ENCODE results near the gene LOXHD1. TPM values are rescaled to one million over a fixed set of nuclear protein-coding genes. Genes with fewer than 3 reads are reported as not detected.

The LOXHD1 gene, protein sequence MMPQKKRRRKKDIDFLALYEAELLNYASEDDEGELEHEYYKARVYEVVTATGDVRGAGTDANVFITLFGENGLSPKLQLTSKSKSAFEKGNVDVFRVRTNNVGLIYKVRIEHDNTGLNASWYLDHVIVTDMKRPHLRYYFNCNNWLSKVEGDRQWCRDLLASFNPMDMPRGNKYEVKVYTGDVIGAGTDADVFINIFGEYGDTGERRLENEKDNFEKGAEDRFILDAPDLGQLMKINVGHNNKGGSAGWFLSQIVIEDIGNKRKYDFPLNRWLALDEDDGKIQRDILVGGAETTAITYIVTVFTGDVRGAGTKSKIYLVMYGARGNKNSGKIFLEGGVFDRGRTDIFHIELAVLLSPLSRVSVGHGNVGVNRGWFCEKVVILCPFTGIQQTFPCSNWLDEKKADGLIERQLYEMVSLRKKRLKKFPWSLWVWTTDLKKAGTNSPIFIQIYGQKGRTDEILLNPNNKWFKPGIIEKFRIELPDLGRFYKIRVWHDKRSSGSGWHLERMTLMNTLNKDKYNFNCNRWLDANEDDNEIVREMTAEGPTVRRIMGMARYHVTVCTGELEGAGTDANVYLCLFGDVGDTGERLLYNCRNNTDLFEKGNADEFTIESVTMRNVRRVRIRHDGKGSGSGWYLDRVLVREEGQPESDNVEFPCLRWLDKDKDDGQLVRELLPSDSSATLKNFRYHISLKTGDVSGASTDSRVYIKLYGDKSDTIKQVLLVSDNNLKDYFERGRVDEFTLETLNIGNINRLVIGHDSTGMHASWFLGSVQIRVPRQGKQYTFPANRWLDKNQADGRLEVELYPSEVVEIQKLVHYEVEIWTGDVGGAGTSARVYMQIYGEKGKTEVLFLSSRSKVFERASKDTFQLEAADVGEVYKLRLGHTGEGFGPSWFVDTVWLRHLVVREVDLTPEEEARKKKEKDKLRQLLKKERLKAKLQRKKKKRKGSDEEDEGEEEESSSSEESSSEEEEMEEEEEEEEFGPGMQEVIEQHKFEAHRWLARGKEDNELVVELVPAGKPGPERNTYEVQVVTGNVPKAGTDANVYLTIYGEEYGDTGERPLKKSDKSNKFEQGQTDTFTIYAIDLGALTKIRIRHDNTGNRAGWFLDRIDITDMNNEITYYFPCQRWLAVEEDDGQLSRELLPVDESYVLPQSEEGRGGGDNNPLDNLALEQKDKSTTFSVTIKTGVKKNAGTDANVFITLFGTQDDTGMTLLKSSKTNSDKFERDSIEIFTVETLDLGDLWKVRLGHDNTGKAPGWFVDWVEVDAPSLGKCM (N-terminal part only)
- total RNA-seq: not detected in 2 replicates

DNA sequence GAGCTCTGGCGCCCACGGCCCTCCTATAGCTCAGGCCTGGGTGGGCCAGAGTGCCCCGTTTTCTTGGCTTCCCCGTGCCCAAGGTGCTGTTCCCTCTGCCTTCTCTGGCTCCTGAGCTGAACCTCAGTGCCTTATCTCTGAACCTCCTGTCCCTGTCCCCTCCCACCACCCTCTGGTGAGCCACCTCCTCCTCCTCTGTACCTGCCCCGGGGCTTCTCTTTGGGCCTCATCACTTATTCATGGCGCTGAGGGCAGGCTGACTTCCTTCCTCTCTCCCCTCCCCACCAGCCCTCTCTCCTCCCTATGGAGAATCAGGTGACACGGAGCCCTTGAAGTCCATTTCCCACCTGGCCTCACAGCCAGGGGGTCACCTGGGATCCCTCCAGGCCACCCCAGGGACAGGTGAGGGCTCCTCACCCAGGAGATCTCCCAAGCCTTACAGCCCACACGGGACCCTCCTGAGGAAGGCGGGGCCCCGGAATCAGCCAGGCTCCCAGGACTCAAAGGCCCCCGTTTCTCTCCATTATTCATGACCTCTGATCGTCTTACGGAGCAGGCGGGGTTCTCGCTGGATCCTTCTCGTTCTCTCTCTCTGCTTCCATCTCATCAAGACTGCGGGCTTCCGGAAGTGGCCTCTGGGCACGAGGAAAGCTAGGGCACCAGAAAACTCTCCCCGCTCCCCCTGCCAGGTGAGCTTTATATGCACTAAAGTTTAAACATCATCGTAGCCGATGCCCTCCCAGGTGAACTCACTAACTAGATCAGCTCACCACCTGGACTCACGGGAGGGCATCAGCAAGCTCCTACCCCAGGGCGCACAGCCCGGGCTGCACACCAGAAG lies at the start of gene LOXHD1:
LOXHD1 (minus strand) TSS at position 106 of the 841 bp plus-strand sequence. CDS start 187 bp downstream, outside the sequence.

Other genes starting within 250 kb of the LOXHD1 start
- gene ST8SIA5, start 99.8 kb upstream of the LOXHD1 start, total RNA-seq: 0.17 TPM in 1 of 2 replicates, not detected in the other